Left ventricle myocardium inferior (tissue), 1 donor: ENCODE results near the gene YPEL1. TPM values are rescaled to one million over a fixed set of nuclear protein-coding genes. Genes with fewer than 3 reads are reported as not detected.

ENCODE experiments used
- DNase-seq: peaks from one replicate; pipeline ENCODE4 v3.0.0-alpha.2; 2020
- H3K27ac ChIP-seq: fragments of 200-600 bp; replicated peaks from 2 replicates; pipeline ENCODE4 v1.8.0; 2021
- H3K27me3 ChIP-seq: fragments of 200-600 bp; 2 replicates; pipeline ENCODE4 v1.8.0; 2021; ENCODE audit warnings: low read depth
- H3K36me3 ChIP-seq: fragments of 200-600 bp; 2 replicates; pipeline ENCODE4 v1.8.0; 2021
- H3K4me1 ChIP-seq: fragments of 200-600 bp; 2 replicates; pipeline ENCODE4 v1.8.0; 2021
- H3K4me3 ChIP-seq: fragments of 200-600 bp; 2 replicates; pipeline ENCODE4 v1.8.0; 2021; ENCODE audit warnings: mild to moderate bottlenecking, moderate library complexity
- H3K9me3 ChIP-seq: fragments of 200-600 bp; replicated peaks from 2 replicates; pipeline ENCODE4 v1.8.0; 2021
- intact Hi-C: fragments of 100-400 bp; cut with micrococcal nuclease; formaldehyde crosslinking; loops from one replicate; pipeline ENCODE4 v1.11.0; 2022
- total RNA-seq: library from RNA; stranded (reverse); fragmentation: NEBNext Ultra II Directional; extraction: Animal tissue kit (Norgen Biotek cat#: 25700); gene quantifications from one replicate; pipeline ENCODE4 v1.2.1, GENCODE V29; 2021
- TF ChIP-seq, protein P1 (sequence below): fragments of 200-600 bp; IDR thresholded peaks from 2 replicates; pipeline ENCODE4 v1.8.0; 2021; ENCODE audit warnings: antibody characterized with exemption, mild to moderate bottlenecking, borderline replicate concordance
- donor health status: DM: no; HTN: yes; CAD: no; lungs with severe emphysema.

Gene YPEL1
- total RNA-seq, 1 donor from 2014 or later = 8.3 TPM

GRCh38 chr22:21674638-21675245 lies 60.9 kb downstream of the YPEL1 start:
- TF ChIP-seq, protein P1, sequence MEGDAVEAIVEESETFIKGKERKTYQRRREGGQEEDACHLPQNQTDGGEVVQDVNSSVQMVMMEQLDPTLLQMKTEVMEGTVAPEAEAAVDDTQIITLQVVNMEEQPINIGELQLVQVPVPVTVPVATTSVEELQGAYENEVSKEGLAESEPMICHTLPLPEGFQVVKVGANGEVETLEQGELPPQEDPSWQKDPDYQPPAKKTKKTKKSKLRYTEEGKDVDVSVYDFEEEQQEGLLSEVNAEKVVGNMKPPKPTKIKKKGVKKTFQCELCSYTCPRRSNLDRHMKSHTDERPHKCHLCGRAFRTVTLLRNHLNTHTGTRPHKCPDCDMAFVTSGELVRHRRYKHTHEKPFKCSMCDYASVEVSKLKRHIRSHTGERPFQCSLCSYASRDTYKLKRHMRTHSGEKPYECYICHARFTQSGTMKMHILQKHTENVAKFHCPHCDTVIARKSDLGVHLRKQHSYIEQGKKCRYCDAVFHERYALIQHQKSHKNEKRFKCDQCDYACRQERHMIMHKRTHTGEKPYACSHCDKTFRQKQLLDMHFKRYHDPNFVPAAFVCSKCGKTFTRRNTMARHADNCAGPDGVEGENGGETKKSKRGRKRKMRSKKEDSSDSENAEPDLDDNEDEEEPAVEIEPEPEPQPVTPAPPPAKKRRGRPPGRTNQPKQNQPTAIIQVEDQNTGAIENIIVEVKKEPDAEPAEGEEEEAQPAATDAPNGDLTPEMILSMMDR = no peak
- no peaks in the 10 kb centered on the region for H3K27me3 ChIP-seq
- DNase-seq = no peak
- H3K27ac ChIP-seq = no peak overlapping the region
- H3K36me3 ChIP-seq = peaks cover 62% of the 10 kb centered on the region
- H3K4me3 ChIP-seq = no peak overlapping the region
- intact Hi-C loops = no loop called here
- peaks cover 17% of the 10 kb centered on the region for H3K4me1 ChIP-seq
- no peaks in the 10 kb centered on the region for H3K9me3 ChIP-seq

DNA sequence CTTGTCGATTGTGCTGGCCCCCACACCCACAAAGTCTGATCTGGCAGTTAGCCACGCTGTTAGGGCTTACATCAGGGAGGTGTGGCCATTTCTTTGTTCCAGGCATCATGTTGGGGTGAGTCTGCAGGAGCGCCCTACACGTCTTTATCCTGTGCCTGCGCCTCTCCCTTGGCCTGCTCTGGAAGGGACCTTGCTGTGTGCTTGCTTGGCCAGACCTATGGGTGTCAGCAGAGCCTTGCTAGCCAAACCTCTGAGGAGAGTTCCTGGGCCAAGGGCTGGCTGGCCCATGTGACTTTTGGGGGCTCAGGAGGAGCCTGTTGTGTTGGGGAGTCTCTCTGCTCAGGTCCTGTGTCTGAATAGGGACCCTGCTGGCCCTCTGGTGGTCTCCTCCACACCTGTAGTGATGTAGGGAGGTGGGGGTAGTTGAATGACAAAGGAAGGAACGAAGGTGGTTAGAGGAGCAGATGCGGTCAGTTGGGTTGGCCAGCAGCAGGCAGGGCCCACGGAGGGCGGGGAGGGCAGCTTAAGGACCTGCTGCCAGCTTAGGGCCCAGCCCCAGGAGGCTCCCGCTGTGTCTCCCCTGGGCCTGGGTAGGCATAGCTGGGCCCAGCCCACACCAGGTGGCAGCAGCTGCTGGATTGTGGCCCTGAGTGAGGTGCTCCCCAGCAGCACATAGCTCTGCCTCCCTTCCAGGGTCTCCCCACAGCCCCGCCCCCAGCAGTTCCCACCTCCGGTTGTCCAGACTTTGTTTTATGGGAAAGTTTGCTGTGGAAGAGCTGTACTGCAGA lies 61.9 kb downstream of the YPEL1 start:
- H3K9me3 ChIP-seq = no peaks in the 10 kb centered on the region
- no peak overlapping the region for H3K27ac ChIP-seq
- TF ChIP-seq, protein P1 = no peak
- H3K36me3 ChIP-seq = peaks cover 69% of the 10 kb centered on the region
- intact Hi-C loops = no loop called here
- no peak overlapping the region for H3K4me3 ChIP-seq
- DNase-seq = no peak
- no peaks in the 10 kb centered on the region for H3K27me3 ChIP-seq
- H3K4me1 ChIP-seq = peaks cover 17% of the 10 kb centered on the region

- H3K4me1 ChIP-seq = peaks cover 23% of the 10 kb centered on the region
- H3K36me3 ChIP-seq = peaks cover 69% of the 10 kb centered on the region
- no peaks in the 10 kb centered on the region for H3K9me3 ChIP-seq
- no peaks in the 10 kb centered on the region for H3K27me3 ChIP-seq
- intact Hi-C loops = no loop called here
- TF ChIP-seq, protein P1 = no peak
- no peak overlapping the region for H3K4me3 ChIP-seq
- DNase-seq = no peak
- no peak overlapping the region for H3K27ac ChIP-seq
Measured at GRCh38 chr22:21672107-21672629, 63.4 kb downstream of the YPEL1 start.

- intact Hi-C loops = no loop called here
- no peak overlapping the region for H3K4me3 ChIP-seq
- H3K27ac ChIP-seq = no peak overlapping the region
- TF ChIP-seq, protein P1 = no peak
- no peak for DNase-seq
- peaks cover 49% of the 10 kb centered on the region for H3K36me3 ChIP-seq
- H3K4me1 ChIP-seq = peaks cover 44% of the 10 kb centered on the region
- H3K27me3 ChIP-seq = no peaks in the 10 kb centered on the region
- no peaks in the 10 kb centered on the region for H3K9me3 ChIP-seq
Measured at GRCh38 chr22:21669026-21669425, 66.6 kb downstream of the YPEL1 start.

DNA sequence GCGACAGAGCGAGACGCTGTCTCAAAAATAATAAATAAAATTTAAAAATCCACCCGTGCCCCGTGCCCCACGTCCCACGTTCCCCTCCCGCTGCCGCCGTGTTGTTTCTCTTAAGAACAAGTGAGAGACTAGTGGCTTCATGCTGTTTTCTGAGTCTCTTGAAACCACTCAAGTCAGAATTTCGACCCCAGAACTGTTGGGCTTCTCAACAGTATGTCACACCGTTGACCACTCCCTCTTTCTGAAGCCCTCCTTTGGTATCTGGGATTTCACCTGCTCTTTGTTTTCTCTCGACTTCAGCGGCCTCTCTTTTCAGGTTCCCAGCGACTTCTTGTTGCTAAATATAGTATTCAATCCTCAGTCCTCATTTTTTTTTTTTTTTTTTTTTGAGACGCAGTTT lies 68.8 kb downstream of the YPEL1 start:
- H3K36me3 ChIP-seq = peaks cover 27% of the 10 kb centered on the region
- no peak for DNase-seq
- H3K4me3 ChIP-seq = peak overlapping the region; percentile 79
- intact Hi-C loops = no loop called here
- H3K27ac ChIP-seq = peak overlapping the region; percentile 96
- peaks cover 43% of the 10 kb centered on the region for H3K4me1 ChIP-seq
- H3K27me3 ChIP-seq = no peaks in the 10 kb centered on the region
- TF ChIP-seq, protein P1 = no peak
- H3K9me3 ChIP-seq = no peaks in the 10 kb centered on the region
